Stimulated activated CD4-positive, alpha-beta T cell treated with anti-CD3 and anti-CD28 coated beads, TNF-alpha, amount 100 ng/mL, for 4 hours (primary cell): ENCODE results near the gene PRR23C.
"Not testable (repeated sequence)": the region's sequence is repeated elsewhere in the genome, so short reads cannot be mapped to it uniquely, and the experiment has no call there.

Experiments
- DNase-seq, 3 experiments: peaks; one replicate each; pipeline ENCODE4 v3.0.0-alpha.2; 2020; ENCODE audit warnings: low read depth in 3 of 3

Gene PRR23C

GRCh38 chr3:139044366-139045210, at the start of gene PRR23C:
Gene PRR23C (minus strand): TSS chr3:139044892. CDS start chr3:139044620, 272 bp downstream.
- no peak for DNase-seq

- no peak for DNase-seq
Measured at GRCh38 chr3:139093840-139094239, 49.1 kb upstream of the PRR23C start.

DNA sequence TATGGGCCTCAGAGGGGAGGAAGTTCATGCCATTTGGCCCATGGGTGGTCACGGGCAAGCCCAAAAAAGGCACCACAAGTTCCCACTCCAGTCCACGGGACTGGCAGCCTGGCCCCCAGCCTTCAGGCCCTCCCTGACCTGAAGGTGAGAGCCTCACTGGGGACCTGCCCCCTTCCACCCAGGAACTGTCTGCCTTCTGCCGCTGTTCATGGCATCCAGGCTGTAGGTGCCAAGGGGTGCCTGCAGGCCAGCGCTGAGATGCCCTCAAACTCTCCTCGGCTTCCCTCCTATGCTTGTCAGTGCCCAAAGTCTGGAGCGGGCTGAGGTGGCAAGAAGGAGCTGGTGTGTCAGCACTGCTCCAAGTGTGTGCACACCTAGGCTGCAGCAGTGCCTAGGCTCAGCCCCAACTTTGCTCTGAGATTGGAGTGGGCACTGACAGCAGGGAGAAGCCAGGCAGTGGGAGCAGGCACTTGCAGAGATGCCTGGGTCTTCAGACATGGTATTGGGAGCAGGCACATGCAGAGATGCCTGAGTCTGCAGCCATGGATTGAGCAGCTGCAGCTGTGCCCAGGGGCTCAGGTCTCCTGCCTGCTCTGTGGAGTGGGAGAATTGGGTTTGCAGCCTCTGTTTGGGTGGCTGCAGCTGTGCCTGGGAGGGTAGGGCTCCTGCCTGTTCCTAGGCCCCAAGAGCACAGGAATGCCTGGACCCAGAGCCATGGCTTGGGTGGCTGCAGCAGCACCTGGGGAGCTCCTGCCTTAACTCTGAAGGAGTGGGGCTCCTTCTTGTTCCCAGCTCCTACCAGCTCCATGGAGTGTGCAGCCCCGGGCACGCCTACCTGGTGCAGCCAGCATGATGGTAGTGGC, 44.0 kb upstream of the PRR23C start:
- DNase-seq = no peak

GRCh38 chr3:139087621-139088020, 42.9 kb upstream of the PRR23C start:
- DNase-seq = no peak

DNA sequence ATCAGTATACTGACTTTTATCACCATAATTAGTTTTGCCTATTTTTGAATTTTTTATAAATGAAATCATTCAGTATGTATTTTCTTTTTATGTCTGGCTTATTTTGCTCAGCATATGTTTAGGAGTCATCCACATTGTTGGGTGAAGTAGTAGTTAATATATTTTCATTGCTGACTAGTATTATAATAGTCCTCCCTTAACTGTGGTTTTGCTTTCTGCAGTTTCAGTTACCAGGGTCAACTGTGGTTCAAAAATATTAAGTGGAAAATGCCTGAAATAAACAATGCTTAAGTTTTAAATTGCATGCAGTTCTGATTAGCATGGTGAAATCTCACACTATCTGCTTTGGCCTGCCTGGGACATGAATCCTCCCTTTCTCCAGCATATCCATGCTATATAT, 39.5 kb upstream of the PRR23C start:
- no peak for DNase-seq

DNA sequence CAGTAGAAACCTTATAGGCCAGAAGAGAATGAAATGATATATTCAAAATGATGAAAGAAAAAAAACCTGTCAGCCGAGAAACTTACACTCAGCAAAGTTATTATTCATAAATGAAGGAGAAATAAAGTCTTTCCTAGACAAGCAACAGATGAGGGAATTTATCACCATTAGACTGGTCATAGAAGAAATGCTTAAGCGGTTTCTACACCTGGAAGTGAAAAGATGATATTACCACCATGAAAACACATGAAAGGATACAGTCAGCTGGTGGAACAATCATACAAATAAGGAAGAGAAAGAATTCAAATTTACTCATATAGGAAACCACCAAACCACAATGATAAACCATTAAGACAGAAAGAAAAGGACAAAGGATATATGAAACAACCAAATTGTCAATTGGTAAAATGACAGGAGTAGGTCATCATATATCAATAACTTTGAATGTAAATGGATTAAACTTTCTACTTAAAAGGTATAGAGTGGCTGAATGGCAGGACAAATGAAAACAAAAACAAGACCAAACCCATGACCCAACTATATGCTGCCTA, 29.9 kb upstream of the PRR23C start:
- no peak for DNase-seq

DNA sequence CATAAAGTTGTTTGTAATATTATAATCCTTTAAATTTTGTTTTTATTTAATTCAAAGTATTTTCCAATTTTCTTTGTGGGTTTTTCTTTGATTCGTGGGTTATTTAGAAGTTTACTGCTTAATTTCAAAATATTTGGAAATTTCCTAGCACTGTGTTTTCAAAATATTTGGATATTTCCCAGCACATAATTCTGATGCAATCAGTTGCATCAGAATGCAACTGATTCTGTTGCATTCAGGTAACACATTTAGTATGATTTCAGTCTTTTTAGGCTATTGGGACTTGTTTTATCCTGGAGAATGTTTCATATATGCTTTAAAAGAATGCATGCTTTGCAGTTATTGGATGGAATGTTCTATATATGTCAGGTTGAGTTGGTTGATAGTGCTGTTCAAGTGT, 18.2 kb upstream of the PRR23C start:
- DNase-seq = no peak

DNA sequence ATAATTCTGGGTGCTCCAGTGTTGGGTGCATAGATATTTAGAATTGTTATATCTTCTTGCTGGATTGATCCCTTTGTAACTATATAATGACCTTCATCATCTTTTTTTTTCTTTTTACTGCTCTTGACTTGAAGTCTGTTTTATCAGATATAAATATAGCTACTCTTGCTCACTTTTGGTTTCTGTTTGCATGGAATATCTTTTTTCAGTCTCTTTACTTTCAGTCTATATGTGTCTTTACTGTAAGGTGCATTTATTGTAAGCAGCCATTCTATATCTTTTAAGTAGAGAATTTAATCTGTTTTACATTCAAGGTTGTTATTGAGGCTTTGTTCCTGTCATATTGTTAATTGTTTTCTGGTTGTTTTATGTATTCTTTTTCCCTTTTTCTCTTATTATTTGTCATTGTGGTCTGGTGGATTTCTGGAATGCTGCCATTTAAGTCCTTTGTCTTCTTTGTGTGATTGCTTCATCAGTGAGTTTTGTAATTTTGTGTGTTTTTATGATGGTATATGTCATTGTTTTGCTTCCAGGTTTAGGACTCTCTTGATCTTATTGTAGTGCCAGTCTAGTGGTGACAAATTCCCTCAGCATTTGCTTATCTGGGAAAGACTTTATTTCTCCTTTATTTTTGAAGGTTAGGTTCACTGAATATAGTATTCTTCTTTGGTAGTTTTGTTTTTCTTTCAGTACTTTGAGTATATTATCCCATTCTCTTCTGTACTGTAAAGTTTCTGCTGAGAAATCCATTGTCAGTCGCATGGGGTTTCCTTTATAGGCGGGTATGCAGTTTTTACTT, 8.3 kb upstream of the PRR23C start:
- no peak for DNase-seq

DNA sequence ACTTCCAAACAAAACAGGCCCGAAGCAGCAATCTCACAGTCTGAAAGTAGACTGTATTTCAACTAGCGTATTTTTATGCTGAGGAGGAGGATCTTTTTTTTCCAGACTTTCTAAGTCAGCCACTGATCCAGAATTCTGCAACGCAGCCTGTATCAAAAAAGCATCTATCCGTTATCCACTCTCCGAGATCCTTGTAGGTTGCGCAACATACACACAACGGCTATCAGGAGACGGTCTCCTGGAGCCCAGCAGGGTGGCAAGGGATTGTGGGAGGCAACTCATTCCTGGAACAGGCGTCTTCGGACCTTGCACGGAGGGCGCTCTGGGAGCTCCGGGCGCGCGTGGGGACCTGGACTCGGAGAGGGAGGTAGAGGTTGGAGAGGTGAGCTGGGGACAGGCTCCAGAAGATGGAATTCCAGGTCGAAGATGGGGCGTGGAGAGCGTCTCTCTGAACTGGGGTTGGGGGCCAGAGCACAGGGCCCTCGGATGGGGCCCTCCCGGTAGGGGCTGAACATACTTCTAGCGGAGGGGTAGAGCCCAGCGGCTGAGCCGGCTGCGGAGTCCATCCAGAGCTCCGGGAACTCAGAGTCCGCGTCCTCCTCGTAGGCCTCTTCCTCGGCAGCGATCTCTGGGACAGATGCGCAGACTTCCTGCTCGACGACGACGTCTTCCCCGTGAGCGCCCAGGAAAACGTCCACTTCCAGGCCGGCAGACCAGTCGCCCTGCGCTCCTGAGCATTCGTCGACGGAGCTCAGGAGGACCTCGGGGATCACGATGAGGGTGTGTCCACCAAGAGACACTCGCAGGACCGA, 932 bp downstream of the PRR23C start:
- no peak for DNase-seq

DNA sequence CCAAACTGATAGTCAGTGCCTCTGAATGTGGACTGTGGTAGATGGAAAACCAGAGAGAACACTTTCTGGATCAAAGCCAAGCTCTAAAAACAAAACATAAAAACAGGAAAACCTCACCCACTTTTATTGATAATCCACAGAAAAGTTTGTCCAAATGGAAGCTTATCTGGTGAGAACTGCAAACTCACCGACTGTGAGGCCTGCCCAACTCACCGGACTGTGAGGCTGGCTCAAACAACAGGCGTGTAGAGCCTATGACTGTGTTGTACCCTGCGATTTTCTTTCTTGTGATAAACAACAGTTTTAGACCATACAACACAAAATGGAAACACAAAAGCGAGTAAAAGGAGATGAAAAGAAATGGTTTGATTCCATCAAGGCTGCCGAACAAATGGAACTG, 7.2 kb downstream of the PRR23C start:
- no peak for DNase-seq

- no peak for DNase-seq
Measured at GRCh38 chr3:139032326-139033002, 12.2 kb downstream of the PRR23C start.

- DNase-seq = not testable (repeated sequence)
Measured at GRCh38 chr3:139030576-139030975, 14.1 kb downstream of the PRR23C start.

- no peak for DNase-seq
Measured at GRCh38 chr3:139024968-139025367, 19.7 kb downstream of the PRR23C start.

- no peak for DNase-seq
Measured at GRCh38 chr3:139020868-139021234, 23.8 kb downstream of the PRR23C start, which contains the start of gene PRR23B. Gene PRR23B (minus strand): TSS chr3:139020926. CDS start chr3:139020661, 265 bp downstream.

DNA sequence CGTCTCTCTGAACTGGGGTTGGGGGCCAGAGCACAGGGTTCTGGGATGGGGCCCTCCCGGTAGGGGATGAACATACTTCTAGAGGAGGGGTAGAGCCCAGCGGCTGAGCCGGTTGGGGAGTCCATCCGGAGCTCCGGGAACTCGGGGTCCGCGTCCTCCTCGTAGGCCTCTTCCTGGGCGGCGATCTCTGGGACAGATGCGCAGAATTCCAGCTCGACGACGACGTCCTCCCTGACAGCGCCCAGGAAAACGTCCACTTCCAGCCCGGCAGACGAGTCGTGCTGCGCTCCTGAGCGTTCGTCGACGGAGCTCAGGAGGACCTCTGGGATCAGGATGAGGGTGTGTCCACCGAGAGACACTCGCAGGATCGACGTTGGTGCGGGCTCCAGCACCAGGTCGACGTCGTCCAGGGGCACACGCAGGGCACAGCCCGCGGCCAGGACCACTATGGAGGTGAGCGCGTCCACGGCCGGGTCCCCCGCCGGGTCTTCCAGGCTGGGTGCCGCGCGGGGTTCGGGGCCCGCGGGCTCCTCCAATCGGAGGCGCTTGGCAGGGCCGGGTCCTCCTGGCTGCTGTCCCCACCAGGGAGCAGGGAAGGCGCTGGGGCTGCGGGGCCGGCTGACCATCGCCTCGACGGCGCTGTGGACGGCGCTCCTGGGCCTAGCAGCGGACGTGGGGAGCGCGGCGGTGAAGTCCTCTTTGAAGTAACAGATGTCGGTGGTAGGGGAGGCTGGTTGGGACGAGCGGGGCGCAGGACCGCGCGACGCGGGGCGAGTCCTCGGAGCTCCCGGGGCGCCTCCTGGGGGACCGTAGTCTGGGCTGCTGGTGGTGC, 24.4 kb downstream of the PRR23C start:
- DNase-seq = no peak

DNA sequence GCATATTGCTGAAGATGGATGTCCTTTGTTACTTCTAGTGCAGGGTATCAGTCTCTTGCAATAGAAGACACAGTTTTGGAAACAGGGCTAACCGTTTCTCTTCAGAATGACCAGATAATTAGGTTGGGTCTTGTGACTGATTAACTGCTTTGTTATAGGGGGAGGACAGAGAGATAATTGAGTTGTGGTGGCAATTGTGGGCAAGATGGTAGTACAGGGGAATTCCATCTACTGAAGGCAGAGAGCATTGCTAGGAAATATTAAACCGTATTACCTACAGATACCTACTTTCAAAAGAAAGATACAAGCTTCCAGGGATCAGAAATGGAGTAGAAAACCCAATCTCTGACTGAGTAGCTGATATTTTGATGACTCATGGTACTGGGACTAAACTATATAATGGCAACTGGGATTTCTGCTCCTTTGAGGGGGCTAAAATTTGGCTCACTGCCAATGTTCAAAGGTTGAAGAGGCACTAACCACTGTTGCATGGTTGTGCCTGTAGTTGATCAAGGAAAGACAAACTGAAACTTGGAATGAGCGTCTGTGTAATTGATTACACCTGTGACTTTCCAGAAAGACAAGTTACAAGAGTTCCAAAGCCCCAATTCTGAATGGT, 28.2 kb downstream of the PRR23C start:
- no peak for DNase-seq

DNA sequence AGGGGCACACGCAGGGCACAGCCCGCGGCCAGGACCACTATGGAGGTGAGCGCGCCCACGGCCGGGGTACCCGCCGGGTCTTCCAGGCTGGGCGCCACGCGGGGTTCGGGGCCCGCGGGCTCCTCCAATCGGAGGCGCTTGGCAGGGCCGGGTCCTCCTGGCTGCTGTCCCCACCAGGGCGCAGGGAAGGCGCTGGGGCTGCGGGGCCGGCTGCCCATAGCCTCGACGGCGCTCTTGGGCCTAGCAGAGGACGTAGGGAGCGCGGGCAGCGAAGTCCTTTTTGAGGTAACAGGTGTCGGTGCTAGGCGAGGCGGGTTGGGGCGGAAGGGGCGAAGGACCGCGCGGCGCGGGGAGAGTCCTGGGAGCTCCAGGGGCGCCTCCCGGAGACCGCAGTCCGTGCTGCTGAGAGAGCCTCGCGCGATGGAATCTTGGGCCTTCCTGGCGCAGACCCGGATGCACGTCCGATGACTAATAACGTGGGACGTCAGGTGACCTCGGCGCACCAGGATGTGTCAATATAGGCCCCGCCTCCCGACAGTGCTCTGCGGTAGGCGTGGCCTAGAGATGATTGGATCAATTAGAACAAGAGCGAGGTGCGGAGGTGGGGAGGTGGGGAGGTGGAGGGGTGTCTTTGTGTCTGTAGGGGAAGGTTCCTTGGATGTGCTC, 38.5 kb downstream of the PRR23C start, which contains the start of gene PRR23A:
TSS of gene PRR23A (minus strand) at position 218 of the 666 bp plus-strand sequence. CDS start at position 218, 0 bp downstream.
- DNase-seq = no peak

DNA sequence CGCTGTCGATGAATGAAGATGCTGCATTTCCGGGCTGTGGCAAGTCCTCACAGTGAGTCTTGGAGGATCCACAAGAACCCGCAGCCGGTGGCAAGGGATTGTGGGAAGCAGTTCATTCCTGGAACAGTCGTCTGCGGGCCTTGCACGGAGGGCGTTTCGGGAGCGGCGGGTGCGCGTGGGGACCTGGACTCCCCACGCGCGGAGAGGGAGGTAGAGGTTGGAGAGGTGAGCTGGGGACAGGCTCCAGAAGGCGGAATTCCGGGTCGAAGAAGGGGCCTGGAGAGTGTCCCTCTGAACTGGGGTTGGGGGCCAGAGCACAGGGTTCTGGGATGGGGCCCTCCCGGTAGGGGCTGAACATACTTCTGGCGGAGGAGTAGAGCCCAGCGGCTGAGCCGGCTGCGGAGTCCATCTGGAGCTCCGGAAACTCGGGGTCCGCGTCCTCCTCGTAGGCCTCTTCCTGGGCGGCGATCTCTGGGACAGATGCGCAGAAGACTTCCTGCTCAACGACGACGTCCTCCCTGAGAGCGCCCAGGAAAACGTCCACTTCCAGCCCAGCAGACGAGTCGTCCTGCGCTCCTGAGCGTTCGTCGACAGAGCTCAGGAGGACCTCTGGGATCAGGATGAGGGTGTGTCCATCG, 39.2 kb downstream of the PRR23C start:
- no peak for DNase-seq
